ENCODE results near the gene RACGAP1.
"Not testable (repeated sequence)": the region's sequence is repeated elsewhere in the genome, so short reads cannot be mapped to it uniquely, and the experiment has no call there.

RACGAP1 gene

DNA sequence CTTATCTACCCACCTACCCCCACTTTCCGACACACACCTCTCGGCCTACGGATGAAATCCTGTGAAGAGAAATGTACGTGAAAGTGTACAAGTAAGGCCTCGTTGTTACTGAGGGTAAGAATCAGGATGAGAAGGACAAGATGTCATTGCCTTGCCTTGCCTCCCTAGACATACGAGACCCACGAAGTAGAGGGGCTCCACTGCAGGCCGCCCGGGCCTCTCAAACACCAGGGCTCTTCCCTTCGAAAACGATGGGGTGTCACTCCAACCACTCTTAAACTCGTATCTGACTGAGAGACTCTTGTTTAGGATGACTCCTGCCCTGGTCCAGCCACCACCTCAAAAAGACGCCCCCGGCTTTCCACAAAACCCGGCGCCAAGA is 498 bp downstream of the RACGAP1 start:
- no peak for DNase-seq

DNA sequence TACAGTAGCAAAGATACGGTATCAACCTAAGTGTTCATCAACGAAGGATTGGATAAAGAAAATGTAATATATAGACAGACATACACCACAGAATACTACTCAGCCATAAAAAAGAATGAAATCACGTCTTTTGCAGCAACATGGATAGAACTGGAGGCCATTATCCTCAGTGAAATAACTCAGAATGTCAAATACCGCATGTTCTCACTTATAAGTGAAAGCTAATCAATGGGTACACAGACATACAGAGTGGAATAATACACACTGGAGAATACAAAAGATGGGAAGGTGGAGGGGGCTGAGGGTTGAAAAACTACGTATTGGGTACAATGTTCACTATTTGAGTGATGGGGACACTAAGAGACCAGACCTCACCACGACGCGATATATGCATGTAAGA is 1.1 kb downstream of the RACGAP1 start:
- DNase-seq = no peak

DNA sequence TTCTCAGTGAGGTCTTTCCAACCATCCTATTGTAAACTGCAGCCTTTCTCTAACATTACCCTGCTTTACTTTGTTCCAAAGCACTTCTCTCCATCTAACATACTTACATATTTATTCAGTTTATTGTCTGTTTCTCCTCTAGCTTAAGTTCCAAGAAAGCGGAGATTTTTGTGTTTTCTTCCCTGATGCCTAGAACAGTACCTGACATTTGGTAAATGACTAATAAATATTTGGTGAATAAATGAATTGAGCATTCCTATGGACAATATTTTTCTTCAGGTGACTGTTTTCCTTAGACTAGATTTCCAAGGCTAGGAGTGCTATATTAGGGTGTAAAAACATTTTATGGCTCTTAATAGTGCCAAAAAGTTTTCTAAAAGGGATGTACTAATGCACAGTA is 2.4 kb downstream of the RACGAP1 start:
- no peak for DNase-seq

DNA sequence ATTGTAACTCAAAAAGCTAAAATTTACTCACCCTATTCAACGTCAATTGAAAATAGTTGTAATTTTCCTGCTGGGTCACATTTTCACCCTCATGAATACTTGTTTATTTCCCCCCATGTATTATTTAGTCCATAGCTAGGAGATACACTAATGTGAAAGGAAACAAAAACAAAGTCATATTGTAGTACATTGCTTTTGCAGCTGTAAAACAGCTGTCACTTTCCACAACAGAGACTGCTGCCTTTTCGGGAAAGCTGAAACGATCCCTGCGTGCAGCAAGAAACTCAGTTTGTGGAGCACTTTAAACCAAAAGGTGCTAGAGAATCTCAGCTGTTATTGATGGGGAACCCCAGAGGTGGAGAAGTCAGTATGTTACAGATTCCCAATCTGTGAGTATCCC is 4.3 kb downstream of the RACGAP1 start:
- DNase-seq = no peak

DNA sequence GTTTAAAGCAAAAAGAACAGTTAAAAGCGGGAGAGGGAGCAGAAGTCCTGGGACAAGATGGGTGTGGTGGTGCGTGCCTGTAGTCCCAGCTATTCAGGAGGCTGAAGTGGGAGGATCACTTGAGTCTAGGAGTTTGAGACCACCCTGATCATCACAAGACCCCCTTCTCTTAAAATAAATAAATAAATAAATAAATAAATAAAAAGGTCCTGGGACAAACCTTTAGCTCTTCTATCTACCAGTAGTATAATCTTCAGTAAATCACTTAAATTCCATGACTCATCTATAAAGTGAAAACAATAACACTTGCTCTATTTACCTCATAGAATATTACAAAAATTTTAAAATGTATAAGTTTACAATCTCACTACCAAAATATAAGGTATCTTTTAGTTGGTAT is 5.8 kb downstream of the RACGAP1 start:
- DNase-seq = no peak

DNA sequence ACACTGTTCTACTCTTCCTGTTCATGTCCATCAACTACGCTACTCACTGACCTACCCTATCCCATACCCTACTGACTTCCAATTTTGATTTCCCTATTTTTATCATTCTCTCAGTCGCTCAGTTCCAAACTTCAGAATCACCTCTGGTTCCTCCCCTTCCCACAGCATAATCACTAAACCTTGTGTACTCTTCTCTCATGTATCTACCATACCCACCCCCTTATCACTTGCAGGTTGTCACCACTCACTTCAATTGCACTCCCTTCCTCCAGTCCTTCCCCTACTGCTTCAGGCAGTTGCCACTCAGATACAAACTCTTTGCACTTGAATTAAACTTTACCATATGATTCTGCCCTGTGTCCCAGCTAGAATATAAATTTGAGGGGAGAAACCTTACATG is 6.3 kb downstream of the RACGAP1 start:
- no peak for DNase-seq

DNA sequence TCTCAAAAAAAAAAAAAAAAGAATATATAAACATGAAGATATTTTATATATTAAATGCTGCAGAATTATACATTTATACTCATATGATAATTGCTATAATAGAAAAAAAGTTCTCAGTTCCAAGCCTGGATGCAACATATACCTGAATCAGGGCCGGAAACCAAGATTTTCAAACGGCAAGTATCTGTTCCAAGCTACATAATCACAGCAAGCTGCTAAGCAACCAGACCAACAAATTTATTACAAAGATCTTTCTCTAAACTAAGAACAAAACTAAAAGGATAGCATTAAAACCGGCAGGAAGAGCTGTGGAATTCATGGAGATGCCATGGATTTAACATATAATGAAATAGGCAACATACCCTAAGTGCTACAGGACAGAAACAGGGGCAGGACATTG is 7.1 kb downstream of the RACGAP1 start:
- DNase-seq = no peak

DNA sequence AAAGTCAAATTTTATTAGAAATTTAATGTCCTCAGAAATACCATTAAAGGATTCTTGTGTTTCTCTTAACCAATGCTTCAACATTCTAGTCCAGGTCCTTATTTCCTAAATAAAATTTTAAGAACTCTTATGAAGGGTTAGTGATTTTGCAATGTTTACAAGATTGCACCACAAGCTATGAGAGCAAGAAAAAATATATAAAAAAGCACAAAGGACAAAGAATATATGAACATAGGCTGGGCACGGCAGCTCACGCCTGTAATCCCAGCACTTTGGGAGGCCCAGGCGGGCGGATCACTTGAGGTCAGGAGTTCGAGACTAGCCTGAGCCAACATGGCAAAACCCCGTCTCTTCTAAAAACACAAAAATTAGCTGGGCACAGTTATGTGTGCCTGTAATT is 7.7 kb downstream of the RACGAP1 start:
- no peak for DNase-seq

DNA sequence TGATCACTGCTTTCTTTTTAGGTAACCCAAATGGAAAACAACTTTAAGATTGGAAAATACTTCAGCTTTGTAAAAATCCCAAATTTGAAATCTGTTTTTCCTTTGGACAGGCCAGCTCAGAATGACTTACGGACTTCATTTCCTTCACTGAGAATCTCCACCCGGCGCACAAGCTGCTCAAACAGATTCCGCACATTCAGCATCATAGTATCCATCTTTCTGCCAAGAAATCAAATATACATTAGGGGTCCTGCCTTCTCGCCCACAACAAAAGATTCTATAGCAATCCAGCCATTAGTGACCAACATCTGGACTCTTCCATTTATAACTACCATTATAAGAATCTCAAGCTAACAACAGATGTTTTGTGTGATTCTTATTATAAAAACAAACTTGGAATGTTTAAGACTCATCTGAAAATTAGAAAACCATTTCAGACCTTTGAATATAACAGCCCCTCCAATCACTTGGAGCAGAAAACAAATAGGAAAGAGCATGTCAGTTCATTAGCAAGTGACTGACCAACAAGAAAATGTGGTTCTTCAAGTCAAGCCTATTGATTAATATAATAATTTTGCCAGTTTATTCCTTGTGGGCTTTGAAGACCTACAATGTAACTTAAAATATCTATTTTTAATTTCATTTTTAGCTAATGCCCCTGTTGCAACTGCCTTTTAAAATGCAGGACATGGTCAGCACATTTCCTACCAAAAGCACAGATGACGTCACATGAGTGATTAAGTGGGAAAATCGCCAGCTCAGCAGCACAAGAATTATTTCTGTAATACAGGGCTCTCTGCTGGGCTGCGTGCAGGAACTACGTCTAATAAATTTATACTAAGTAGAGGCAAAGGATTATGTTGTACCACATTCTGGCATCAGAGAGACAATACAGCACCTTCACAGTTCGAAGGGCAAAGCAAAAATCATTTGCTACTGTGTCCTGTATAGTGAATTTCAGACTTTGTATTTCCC is 8.5 kb downstream of the RACGAP1 start:
- no peak for DNase-seq

DNA sequence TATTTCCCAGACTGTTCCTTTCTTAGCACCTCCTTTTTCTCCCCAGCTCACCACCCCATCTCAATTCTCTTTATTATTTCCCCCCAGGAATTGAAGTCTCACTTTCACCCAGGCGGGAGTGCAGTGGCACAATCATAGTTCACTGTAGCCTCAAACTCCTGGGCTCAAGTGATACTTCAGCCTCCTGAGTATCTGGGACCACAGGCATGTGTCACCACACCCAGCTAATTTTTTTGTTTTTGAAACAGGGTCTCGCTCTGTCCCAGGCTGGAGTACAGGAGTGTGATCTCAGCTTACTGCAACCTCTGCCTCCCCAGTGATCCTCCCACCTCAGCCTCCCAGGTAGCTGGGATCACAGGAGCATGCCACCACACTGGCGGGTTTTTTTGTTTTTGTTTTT is 11.0 kb downstream of the RACGAP1 start:
- DNase-seq = no peak

DNA sequence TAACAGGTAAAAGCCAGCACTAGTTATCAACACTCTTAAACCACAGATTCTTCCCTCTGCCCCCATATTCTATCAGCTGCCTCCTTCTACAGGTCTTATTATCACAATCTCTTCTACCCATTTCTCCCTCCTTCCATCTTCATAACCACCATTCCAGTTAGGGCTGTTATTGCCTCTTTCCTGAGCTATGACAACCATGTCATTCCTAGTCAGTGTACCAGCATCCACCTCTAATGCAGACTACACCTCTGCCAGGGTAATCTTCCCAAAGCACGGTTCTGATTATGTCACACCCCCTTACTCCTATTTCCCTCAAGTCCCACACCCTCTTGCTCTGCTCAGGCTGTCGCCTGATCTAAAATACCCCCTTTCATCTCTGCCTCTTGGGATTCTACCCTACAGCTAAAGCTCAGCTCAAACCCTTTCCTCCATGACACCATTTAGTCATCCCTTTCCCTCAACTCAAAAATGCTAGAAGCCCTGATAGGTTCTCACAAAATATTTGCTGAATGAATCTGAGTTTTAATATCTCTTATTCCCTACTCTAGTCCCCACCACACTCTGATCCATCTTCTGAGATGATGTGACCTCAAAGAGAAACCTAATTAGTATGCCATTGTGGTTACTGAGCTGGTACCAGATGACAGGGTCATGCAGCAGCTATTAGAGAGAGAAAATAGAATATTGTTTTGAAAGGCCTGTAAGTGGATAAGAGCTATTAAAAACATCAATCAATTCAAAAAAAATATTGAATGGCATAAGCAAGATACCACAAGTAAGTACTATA is 11.7 kb downstream of the RACGAP1 start:
- DNase-seq = no peak

DNA sequence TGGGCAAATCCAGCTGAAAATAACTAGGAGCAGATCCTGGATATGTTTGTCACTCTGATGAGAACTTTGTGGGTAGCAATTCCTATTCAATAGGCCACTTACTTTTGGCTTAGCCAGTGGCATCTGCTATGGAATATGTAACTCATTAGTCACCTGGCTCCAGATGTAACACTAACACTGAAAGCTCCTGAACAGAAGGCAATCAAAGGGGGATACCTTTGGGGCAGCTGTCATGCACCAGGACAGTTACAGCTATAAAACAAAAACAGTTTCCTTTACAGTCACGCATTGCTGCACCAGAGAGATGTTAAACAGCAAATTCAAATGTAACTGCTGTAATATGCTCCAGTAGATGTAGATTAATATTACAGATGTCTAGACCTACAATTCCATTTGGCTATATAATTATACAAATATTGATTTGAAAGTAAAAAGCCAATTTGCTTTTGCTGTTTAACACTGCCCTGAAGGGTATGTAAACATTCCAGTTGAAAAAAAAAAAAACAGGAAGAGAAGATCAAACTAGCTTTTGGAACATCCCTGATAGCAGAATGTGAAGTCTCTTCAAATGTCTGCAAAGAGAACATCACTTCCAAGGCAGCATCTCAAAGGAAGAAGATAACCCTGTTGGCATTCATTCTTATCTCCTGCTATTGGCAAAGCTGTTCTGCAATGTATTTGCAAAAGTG is 18.4 kb downstream of the RACGAP1 start:
- DNase-seq = no peak

DNA sequence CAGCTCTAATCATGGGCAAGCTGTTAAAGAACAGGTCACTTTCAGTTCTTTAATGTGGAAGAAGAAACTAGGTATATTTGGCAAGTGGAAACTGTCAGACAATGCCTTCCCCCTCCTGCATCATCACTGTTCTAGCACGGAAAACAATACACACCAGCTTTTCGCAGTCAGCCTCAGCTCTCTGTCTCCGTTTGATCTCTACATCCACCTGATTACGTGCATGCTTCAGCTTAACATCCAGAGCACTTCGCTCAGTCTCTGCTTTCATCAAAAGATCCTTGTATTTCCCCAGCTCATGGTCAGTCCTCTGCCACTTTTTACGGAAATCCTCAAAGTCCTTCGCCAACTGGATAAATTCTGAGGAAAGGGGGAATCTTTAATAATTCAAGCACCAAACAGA is 19.0 kb downstream of the RACGAP1 start:
- no peak for DNase-seq

DNA sequence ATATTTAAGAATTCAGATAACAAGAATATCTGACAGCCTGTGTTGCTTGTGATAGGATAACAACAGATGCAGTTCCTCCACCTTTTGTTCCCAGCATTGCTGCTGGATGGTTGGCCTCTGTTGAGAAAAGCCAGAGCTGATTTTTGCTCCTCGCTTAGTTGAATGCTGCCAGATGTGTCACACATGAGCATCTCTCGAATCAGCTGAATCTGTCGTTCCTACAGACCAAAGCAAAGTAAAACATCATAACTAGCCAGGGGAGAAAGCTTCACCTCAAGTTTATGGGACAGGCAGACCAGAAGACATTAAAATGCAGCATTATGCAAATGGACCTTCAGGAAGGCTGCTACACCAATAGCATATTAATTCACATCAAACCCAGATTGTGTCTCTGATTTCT is 20.1 kb downstream of the RACGAP1 start:
- no peak for DNase-seq

DNA sequence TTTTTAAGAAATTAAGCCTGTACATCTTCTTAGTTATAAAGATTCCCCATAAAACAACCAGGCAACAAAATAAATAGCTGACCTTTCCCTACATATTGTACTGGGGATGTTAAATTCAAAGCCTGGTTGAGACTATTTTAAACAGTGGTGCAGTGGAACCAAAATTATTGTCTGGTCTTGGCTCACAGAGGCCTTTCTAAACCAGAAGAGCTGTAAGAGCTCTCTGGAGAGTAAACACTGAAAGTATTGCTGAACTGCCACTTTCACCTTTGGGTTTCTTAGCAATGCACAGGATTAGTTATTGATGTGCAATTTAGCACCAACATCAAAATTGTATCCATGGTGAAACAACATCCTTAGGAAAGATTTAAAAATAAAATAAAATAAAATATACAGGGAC is 20.6 kb downstream of the RACGAP1 start:
- no peak for DNase-seq

DNA sequence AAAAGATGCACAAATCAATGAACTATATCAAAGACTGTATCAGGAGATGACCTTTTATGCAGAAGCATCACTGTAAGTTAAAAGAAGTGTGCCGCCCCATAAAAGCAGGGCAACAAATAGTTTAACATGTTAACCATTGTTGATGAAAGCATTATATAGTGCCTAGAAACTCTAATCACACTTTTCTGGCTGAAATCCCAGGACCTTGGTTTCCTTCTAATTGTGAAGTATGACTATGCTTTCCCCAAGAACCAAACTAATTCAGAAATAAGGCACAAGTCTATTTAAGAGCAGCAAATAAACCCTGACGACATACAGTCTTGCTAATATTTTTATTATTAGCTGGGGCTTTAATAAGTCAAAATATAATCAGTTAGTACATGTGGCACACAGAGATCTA is 21.7 kb downstream of the RACGAP1 start:
- no peak for DNase-seq

DNA sequence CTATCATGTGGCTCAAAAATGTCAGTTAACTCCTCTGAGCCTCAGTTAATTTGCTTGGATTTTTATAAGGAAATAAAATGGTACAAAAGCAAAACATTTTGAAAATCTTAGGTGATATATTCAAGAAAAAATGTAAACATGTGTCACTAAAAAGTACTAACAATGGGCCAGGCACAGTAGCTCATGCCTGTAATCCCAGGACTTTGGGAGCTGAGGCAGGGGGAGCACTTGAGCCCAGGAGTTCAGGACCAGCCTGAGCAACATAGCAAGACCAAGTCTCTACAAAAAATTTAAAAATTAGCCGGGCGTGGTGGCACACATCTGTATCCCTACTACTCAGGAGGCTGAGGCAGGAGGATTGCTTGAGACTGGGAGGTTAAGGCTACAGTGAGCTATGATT is 26.8 kb downstream of the RACGAP1 start:
- DNase-seq = no peak

DNA sequence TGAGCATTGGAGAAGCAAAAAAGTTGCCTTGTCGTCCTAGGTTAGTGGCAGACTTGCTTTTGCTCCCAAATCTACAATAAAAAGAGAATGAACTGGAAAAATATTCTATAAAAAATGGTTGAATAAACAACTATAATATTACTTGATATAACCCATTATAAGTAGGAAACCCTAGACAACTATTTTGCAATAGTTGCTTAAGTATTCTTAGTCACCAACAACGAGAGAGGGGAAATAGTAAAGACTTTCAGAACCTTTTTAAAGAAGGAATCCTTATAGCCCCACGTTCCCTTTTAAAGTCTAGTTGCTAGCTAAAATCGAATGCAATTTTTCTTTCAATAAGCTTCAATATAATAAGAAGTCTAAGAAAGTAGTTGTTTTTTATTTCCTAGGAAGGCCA is 35.0 kb downstream of the RACGAP1 start:
- DNase-seq = no peak

DNA sequence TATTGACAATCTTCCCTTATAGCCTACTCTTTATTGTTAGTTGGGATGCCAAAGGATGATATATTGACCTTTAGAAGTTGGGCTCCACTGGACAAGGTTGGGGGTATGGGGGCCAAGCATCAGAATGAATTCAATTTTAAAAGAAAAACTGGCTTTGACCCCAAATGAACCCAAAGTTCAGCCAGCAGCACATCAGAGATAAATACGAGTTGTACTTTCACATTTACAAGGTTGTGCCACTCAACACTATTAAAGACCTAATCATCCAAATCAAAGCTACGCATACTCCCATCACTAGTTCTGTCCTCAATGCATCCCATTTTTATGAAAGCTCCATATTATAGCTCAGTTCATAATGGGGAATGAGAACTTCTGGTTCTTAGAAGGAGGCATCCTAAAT is 35.9 kb downstream of the RACGAP1 start:
- DNase-seq = not testable (repeated sequence)

DNA sequence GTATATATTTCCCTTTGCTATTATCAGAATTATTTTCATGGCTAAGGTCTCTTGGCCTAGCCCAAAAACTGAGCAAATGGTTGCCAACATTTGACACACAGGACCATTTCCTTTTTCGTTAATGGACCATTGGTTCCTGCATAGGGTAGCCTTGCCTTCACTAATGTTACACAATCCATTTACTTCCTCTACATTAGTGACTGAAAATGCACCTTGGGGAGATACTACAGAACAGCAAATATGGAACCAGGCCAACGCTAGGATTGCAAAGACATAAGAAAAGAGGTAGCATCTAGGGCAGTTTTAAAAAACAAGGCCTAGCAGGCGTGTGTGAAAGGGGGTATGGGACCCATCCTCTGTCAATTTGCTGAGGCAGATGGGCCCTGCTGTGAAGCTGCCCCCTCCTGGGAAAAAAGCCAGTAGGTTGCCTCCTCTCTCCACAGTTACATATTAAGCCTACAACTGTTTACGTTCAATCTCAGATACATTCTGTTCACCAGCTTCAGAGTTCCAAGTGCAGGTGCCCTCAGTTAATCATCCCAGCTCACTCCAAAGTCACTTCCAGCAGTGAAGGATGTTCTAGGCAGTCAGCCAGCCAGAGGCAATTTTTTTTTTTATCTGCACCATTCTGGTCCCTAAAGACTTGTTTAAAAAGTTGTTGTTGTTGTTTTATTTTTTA is 37.5 kb downstream of the RACGAP1 start:
- no peak for DNase-seq

DNA sequence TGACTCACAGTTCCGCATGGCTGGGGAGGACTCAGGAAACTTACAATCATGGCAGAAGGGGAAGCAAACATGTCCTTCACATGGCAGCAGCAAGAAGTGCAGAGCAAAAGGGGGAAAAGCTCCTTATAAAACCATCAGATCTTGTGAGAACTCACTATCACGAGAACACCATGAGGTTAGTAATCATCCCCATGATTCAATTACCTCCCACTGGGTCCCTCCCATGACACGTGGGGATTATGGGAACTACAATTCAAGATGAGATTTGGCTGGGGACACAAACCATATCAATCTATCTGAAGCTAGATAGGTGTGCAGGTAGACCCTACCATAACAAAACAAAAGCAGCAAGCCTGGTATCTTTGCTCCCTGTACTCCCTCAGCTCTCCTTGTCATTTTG is 38.8 kb downstream of the RACGAP1 start:
- not testable (repeated sequence) for DNase-seq

DNA sequence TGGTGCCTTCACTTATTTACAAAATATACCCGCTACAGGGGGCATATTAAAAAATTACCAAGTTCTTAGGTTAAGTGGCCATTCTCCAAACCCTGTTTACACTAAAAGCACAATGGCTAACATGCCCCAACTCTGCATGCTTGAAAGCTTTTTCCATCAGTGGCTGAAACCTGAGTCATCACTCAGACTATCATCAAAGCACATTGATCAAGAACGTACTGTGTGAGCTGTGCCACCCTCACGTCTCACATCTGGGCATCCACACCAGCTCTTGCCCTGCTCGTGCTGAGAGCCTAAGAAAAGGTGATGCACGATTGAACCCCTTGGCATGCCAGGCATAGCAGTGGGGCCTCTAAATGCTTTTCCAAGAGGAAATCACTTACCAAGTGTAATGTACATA is 39.3 kb downstream of the RACGAP1 start:
- DNase-seq = no peak
